ENCODE measurements around the gene SORCS2.

Gene SORCS2

DNA sequence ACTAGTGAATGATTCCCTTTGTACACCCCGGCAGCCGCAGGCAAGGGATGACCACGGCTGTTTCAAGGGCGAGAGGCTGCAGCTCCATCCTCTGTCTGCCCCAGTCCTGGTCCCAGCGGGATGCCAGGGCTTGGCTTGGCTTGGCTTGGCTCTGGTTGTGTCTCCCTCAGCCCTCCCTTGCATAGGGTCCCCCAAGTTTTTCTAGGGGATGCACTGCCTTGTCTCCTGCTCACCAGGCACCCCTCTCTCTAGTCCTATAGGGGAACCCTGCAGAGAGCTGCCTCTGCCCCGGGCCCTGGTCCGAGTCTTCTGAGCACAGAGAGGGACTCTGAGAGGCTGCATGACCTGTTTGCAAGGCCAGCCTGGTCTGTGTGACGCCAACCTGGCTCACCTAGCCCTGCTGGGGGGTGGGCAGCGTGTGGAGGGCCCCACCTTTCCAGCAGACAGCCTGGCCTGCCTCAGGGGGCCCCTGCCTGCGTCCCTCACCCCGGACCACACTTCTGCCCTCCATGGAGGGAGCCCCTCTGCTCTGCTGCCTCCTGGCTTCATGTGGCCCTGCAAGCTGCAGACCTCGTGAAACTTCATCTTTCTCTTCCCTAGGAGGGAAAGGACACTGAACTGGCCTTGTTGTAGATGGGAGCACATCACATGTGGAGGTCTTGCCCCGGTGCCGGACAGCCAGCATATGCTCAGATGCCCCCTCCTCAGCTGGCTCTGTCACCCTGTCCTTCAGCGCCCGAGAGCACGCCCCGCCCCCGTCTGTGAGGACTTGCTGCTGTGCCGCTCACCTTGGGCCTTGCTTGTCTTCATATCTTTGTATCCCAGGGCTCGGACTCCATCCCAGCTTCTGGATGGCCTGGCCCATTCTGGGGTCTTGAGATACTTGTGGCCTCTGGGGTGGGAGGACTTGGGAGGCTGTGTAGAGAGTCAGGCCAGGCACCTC is 16.4 kb downstream of the SORCS2 start:
- Histone ChIP-seq H3K36me3 (ENCODE audit: control insufficient read depth, insufficient read depth, low read length) (no peaks in the 10 kb centered on the region), H3K27me3 (replicated peaks; ENCODE audit: control insufficient read depth, insufficient read depth, low read length) (no peaks in the 10 kb centered on the region; the same call in none of the 2 replicates), H3K4me3 (replicated peaks; ENCODE audit: low read depth, low read length) (no peak overlapping the region)
- no peak for TF ChIP-seq CTCF (IDR thresholded peaks at IDR 0.05; ENCODE audit: insufficient read depth, low read length, poor library complexity, severe bottlenecking)
- no peak for DNase-seq (ENCODE audit: extremely low read depth, insufficient read length)

- TF ChIP-seq CTCF (IDR thresholded peaks at IDR 0.05; ENCODE audit: insufficient read depth, low read length, poor library complexity, severe bottlenecking) = no peak
- Histone ChIP-seq H3K36me3 (ENCODE audit: control insufficient read depth, insufficient read depth, low read length) (no peaks in the 10 kb centered on the region), H3K4me3 (replicated peaks; ENCODE audit: low read depth, low read length) (no peak overlapping the region), H3K27me3 (replicated peaks; ENCODE audit: control insufficient read depth, insufficient read depth, low read length) (no peaks in the 10 kb centered on the region; the same call in 1 of the 2 replicates)
- DNase-seq (ENCODE audit: extremely low read depth, insufficient read length) = no peak
Measured at GRCh38 chr4:7209699-7210098, 17.4 kb downstream of the SORCS2 start.

- no peaks in the 10 kb centered on the region for H3K36me3 ChIP-seq (ENCODE audit: control insufficient read depth, insufficient read depth, low read length)
- no peak overlapping the region for H3K4me3 ChIP-seq (replicated peaks; ENCODE audit: low read depth, low read length)
- H3K27me3 ChIP-seq (replicated peaks; ENCODE audit: control insufficient read depth, insufficient read depth, low read length) = no peaks in the 10 kb centered on the region; the same call in 1 of the 2 replicates
- no peak for TF ChIP-seq CTCF (IDR thresholded peaks at IDR 0.05; ENCODE audit: insufficient read depth, low read length, poor library complexity, severe bottlenecking)
- DNase-seq (ENCODE audit: extremely low read depth, insufficient read length) = no peak
Measured at GRCh38 chr4:7210824-7211223, 18.5 kb downstream of the SORCS2 start.

GRCh38 chr4:7212101-7212674 is 19.9 kb downstream of the SORCS2 start:
- DNase-seq (ENCODE audit: extremely low read depth, insufficient read length) = no peak
- TF ChIP-seq CTCF (IDR thresholded peaks at IDR 0.05; ENCODE audit: insufficient read depth, low read length, poor library complexity, severe bottlenecking) = no peak
- Histone ChIP-seq H3K36me3 (ENCODE audit: control insufficient read depth, insufficient read depth, low read length) (no peaks in the 10 kb centered on the region), H3K4me3 (replicated peaks; ENCODE audit: low read depth, low read length) (no peak overlapping the region), H3K27me3 (replicated peaks; ENCODE audit: control insufficient read depth, insufficient read depth, low read length) (no peaks in the 10 kb centered on the region; the same call in 1 of the 2 replicates)

DNA sequence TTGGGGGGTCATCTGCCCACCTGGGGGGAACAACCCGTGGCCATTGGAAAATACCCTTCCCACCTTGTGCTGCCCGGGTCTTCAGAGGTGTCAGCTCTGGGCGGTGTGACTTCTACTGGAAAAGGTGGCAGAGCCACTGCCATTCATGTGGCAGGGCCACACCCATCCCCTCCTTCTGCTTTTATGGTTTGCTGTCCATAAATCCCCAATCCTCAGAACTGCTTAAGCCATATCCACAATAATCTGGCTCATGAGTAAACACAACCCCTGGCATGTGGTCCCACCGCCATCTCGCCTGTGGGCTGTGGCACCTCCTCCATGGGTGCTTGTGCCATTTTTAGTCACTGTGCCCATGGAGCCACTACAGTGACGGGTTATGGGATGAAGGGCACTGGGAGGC is 20.6 kb downstream of the SORCS2 start:
- no peaks in the 10 kb centered on the region; the same call in 1 of the 2 replicates for H3K27me3 ChIP-seq (replicated peaks; ENCODE audit: control insufficient read depth, insufficient read depth, low read length)
- no peaks in the 10 kb centered on the region for H3K36me3 ChIP-seq (ENCODE audit: control insufficient read depth, insufficient read depth, low read length)
- no peak for TF ChIP-seq CTCF (IDR thresholded peaks at IDR 0.05; ENCODE audit: insufficient read depth, low read length, poor library complexity, severe bottlenecking)
- H3K4me3 ChIP-seq (replicated peaks; ENCODE audit: low read depth, low read length) = no peak overlapping the region
- DNase-seq (ENCODE audit: extremely low read depth, insufficient read length) = no peak

Data from GM06990 (cell line).